GM21717 (cell line): ENCODE measurements around the gene ELK1.
"Not testable (repeated sequence)": the region's sequence is repeated elsewhere in the genome, so short reads cannot be mapped to it uniquely, and the experiment has no call there.

Experiments used
- ATAC-seq: cut with Tn5 transposase; IDR thresholded peaks from one replicate; pipeline ENCODE4 v1.9.1; 2021; ENCODE audit warnings: mild to moderate bottlenecking, moderate library complexity; ENCODE audit not compliant: unreplicated experiment

Gene ELK1

GRCh38 chrX:47612418-47612817 is 37.9 kb downstream of the ELK1 start:
- no peak for ATAC-seq

GRCh38 chrX:47611926-47612325 is 38.4 kb downstream of the ELK1 start:
- no peak for ATAC-seq

- ATAC-seq = no peak
Observed at GRCh38 chrX:47611489-47611888, 38.9 kb downstream of the ELK1 start.

GRCh38 chrX:47610511-47610910 is 39.9 kb downstream of the ELK1 start:
- ATAC-seq = no peak

GRCh38 chrX:47608130-47608810 is 42.1 kb downstream of the ELK1 start:
- no peak for ATAC-seq

GRCh38 chrX:47607091-47607490 is 43.3 kb downstream of the ELK1 start:
- ATAC-seq = no peak

GRCh38 chrX:47605024-47605423 is 45.3 kb downstream of the ELK1 start:
- ATAC-seq = no peak

- ATAC-seq = not testable (repeated sequence)
Observed at GRCh38 chrX:47603125-47603524, 47.2 kb downstream of the ELK1 start.

GRCh38 chrX:47597222-47597621 is 53.1 kb downstream of the ELK1 start:
- ATAC-seq = no peak

GRCh38 chrX:47596256-47596655 is 54.1 kb downstream of the ELK1 start:
- ATAC-seq = no peak

- no peak for ATAC-seq
Observed at GRCh38 chrX:47595716-47596251, 54.6 kb downstream of the ELK1 start.

GRCh38 chrX:47593522-47593921 is 56.8 kb downstream of the ELK1 start:
- ATAC-seq = no peak

GRCh38 chrX:47590984-47591383 is 59.4 kb downstream of the ELK1 start:
- ATAC-seq = no peak

GRCh38 chrX:47587906-47588735 is 62.2 kb downstream of the ELK1 start:
- no peak for ATAC-seq

GRCh38 chrX:47587091-47587891 is 63.1 kb downstream of the ELK1 start:
- no peak for ATAC-seq

GRCh38 chrX:47586043-47586787 is 64.1 kb downstream of the ELK1 start:
- ATAC-seq = no peak
